GM12878 (cell line): Measurements from ENCODE around the gene ABCC9. TPM values are rescaled to one million over a fixed set of nuclear protein-coding genes. Genes with fewer than 3 reads are reported as not detected.

Experiments
- ATAC-seq: fragments of 200-7000 bp; cut with Tn5 transposase; 3 replicates; pipeline ENCODE4 v1.9.1; 2020; ENCODE audit warnings: mild to moderate bottlenecking, moderate library complexity
- BruUV-seq: library from RNA; stranded (reverse); fragments of 400-500 nt; replicated peaks from 2 replicates; lab custom pipeline; 2021; lab: Mats Ljungman, UMichigan
- CTCF ChIA-PET: fragments of 300-600 bp; sonication (Branson Sonifier 250); formaldehyde crosslinking; extraction: SDS; loops from one replicate; lab custom pipeline; 2021; ENCODE audit warnings: inconsistent platforms; lab: Yijun Ruan, JAX
- POLR2A ChIA-PET: fragments of 350-600 bp; formaldehyde crosslinking; extraction: SDS; loops from one replicate; lab custom pipeline; 2021; ENCODE audit warnings: inconsistent platforms; lab: Charles Lee
- RAD21 ChIA-PET: fragments of 300-600 bp; sonication (Branson Sonifier 250); formaldehyde crosslinking; loops from one replicate; lab custom pipeline; 2023; ENCODE audit warnings: antibody characterized with exemption; ENCODE audit not compliant: unreplicated experiment; lab: Charles Lee
- SMC1A ChIA-PET: fragments of 300-600 bp; sonication (Branson Sonifier 250); formaldehyde crosslinking; loops from one replicate; lab custom pipeline; 2023; ENCODE audit not compliant: unreplicated experiment, uncharacterized antibody; lab: Charles Lee
- DNase-seq: peaks from one replicate; pipeline ENCODE4 v3.0.0-alpha.2; 2011; ENCODE audit warnings: low read depth, low spot score
- FAIRE-seq: peaks from 3 replicates; lab custom pipeline; 2011; peaks lifted over from hg19 to GRCh38; lab: Jason Lieb, UNC
- H2AFZ ChIP-seq: 2 replicates; pipeline ENCODE4 v1.6.0; 2011; ENCODE audit warnings: low read depth, low read length, control low read depth; ENCODE audit not compliant: control insufficient read depth
- H3K27ac ChIP-seq: 2 replicates; pipeline ENCODE4 v1.5.1; 2011; ENCODE audit warnings: control low read depth; ENCODE audit not compliant: control insufficient read depth, insufficient read depth
- H3K27me3 ChIP-seq, 2 experiments: replicated peaks in 1 of 2; 2 replicates each; pipeline versions ENCODE4 v1.6.0 to v1.6.1; 2011; ENCODE audit warnings: low read length in 1 of 2; ENCODE audit not compliant: control insufficient read depth in 2 of 2, insufficient read depth in 2 of 2
- H3K36me3 ChIP-seq, 2 experiments: 2 replicates each; pipeline ENCODE4 v1.5.1; 2011; ENCODE audit warnings: low read length in 1 of 2; ENCODE audit not compliant: control insufficient read depth in 2 of 2, insufficient read depth in 2 of 2
- H3K4me1 ChIP-seq: 2 replicates; pipeline ENCODE4 v1.6.1; 2011; ENCODE audit warnings: mild to moderate bottlenecking, low read length, moderate library complexity, mixed read lengths; ENCODE audit not compliant: control insufficient read depth, insufficient read depth
- H3K4me2 ChIP-seq: 2 replicates; pipeline ENCODE4 v1.6.0; 2011; ENCODE audit warnings: control low read depth; ENCODE audit not compliant: control insufficient read depth, insufficient read depth
- H3K4me3 ChIP-seq: fragments of 200-600 bp; sonication (generic); 2 replicates; pipeline ENCODE4 v1.5.1; 2016
- H3K79me2 ChIP-seq: 2 replicates; pipeline ENCODE4 v1.6.0; 2011; ENCODE audit warnings: low read length; ENCODE audit not compliant: control insufficient read depth, insufficient read depth
- H3K9ac ChIP-seq: 2 replicates; pipeline ENCODE4 v1.8.0; 2011; ENCODE audit warnings: low read length, control low read depth, mixed read lengths; ENCODE audit not compliant: control insufficient read depth, insufficient read depth
- H3K9me3 ChIP-seq: replicated peaks from 3 replicates; pipeline ENCODE4 v1.5.1; 2011; ENCODE audit warnings: mild to moderate bottlenecking, low read length; ENCODE audit not compliant: control insufficient read depth, insufficient read depth
- H4K20me1 ChIP-seq: 2 replicates; pipeline ENCODE4 v1.6.0; 2011; ENCODE audit not compliant: control insufficient read depth, insufficient read depth
- BCL11A ChIP-seq: IDR thresholded peaks from 2 replicates; pipeline ENCODE4 v1.6.1; 2011; ENCODE audit warnings: low read depth, low read length
- CBX3 ChIP-seq: fragments of 200-600 bp; sonication (generic); IDR thresholded peaks from 2 replicates; pipeline ENCODE4 v1.6.1; 2016; ENCODE audit warnings: low read depth, borderline replicate concordance
- FOXM1 ChIP-seq: IDR thresholded peaks from 2 replicates; pipeline ENCODE4 v1.6.1; 2012; ENCODE audit warnings: low read depth, mild to moderate bottlenecking, inconsistent platforms, low read length, moderate library complexity
- IKZF1 ChIP-seq: fragments of 450-650 bp; conservative IDR thresholded peaks from 2 replicates; pipeline ENCODE4 v1.6.1; 2017; ENCODE audit warnings: antibody characterized with exemption, mild to moderate bottlenecking
- KLF5 ChIP-seq: fragments of 450-650 bp; IDR thresholded peaks from 2 replicates; pipeline ENCODE4 v1.6.1; 2014; ENCODE audit warnings: mild to moderate bottlenecking; ENCODE audit not compliant: partially characterized antibody
- MEF2A ChIP-seq: IDR thresholded peaks from 2 replicates; pipeline ENCODE4 v1.6.1; 2011; ENCODE audit warnings: low read depth, mild to moderate bottlenecking, low read length, moderate library complexity; ENCODE audit not compliant: insufficient read depth
- MXI1 ChIP-seq: fragments of 150-350 bp; IDR thresholded peaks from 2 replicates; pipeline ENCODE4 v1.6.1; 2011; ENCODE audit warnings: low read depth, mild to moderate bottlenecking, inconsistent platforms, low read length, improper control_type of control experiment
- NR2C1 ChIP-seq: fragments of 450-650 bp; IDR thresholded peaks from 2 replicates; pipeline ENCODE4 v1.6.1; 2017; ENCODE audit warnings: antibody characterized with exemption, mild to moderate bottlenecking, moderate library complexity
- PML ChIP-seq: IDR thresholded peaks from 2 replicates; pipeline ENCODE4 v1.6.1; 2012; ENCODE audit warnings: low read length, inconsistent platforms
- RUNX3 ChIP-seq: IDR thresholded peaks from 2 replicates; pipeline ENCODE4 v1.6.1; 2012; ENCODE audit warnings: low read length, inconsistent platforms
- SPI1 ChIP-seq: IDR thresholded peaks from 2 replicates; pipeline ENCODE4 v1.6.1; 2011; ENCODE audit warnings: low read depth, mild to moderate bottlenecking, low read length, moderate library complexity, borderline replicate concordance; ENCODE audit not compliant: insufficient read depth
- ZNF274 ChIP-seq: IDR thresholded peaks from one replicate; pipeline ENCODE4 v1.8.0; 2011; ENCODE audit not compliant: insufficient read length, insufficient read depth
- WGBS: methylation state at CpG from one replicate; pipeline ENCODE4 v1.1.6; 2016; ENCODE audit warnings: low lambda C conversion rate; ENCODE audit not compliant: insufficient replicate concordance, insufficient coverage; ENCODE audit errors: missing lambda C conversion rate; 5-methylcytosine and 5-hydroxymethylcytosine counted together
- in situ Hi-C: fragments of 300-500 bp; cut with MboI; formaldehyde crosslinking; loops from 9 replicates; pipeline ENCODE4 v1.14.3; 2018; ENCODE audit warnings: mixed read lengths
- intact Hi-C: fragments of 100-400 bp; cut with micrococcal nuclease; formaldehyde crosslinking; loops from one replicate; pipeline ENCODE4 v1.14.2; 2022; ENCODE audit not compliant: unreplicated experiment
- polyA plus RNA-seq, 11 experiments: library from polyadenylated mRNA; depleted of rRNA in 4 of 11; unstranded in 6 of 11; stranded (reverse) in 5 of 11; fragments of >200 nt; fragmentation: Nextera tagmentation in 4 of 11; fragmentation: Illumina TruSeq in 1 of 11; extraction: Ambion mirVana in 4 of 11; extraction: Trizol in 1 of 11; gene quantifications; 1 replicate in 1 of 11; 2 replicates in 10 of 11; pipeline versions ENCODE4 v1.2.1 to v1.2.3, GENCODE V29; 2011 to 2016; ENCODE audit warnings: inconsistent platforms in 2 of 11, missing spikeins in 2 of 11, low read depth in 1 of 11
- total RNA-seq, 4 experiments: library from RNA; depleted of rRNA in 3 of 4; stranded (reverse); fragments of >200 nt in 3 of 4; fragmentation: Illumina TruSeq in 1 of 4; extraction: Trizol in 1 of 4; gene quantifications; 2 replicates each; pipeline versions ENCODE4 v1.2.1 to v1.2.3, GENCODE V29; 2013 to 2021

ABCC9 gene
- total and polyA plus RNA-seq, 10 of the 15 experiments (the other 5 are each of a cell fraction or from before 2014, with no cell fraction given) = under 0.01 to 0.10 (median 0.04) TPM; not detected in 2

- no peaks in the 10 kb centered on the region for H3K27me3 ChIP-seq
- SMC1A ChIA-PET = no interaction called here
- ATAC-seq = no peak
- no peaks in the 10 kb centered on the region for H3K4me1 ChIP-seq
- H3K4me2 ChIP-seq = no peak overlapping the region
- CTCF ChIA-PET = no interaction called here
- no peak overlapping the region for H2AFZ ChIP-seq
- intact Hi-C loops = no loop called here
- in situ Hi-C loops = no loop called here
- TF ChIP-seq ZNF274 (no peak), SPI1 (peak; percentile 70; the same call in 1 of the 2 replicates), MEF2A (no peak)
- TF ChIP-seq, all 136 proteins: peak for 1
- H3K27ac ChIP-seq = no peak overlapping the region
- FAIRE-seq (no peak), DNase-seq (no peak)
- H3K9ac ChIP-seq = no peak overlapping the region
- no peak overlapping the region for H3K4me3 ChIP-seq
- BruUV-seq = no TSS peak
- H3K36me3 ChIP-seq = no peaks in the 10 kb centered on the region
- no peaks in the 10 kb centered on the region for H3K9me3 ChIP-seq
- H4K20me1 ChIP-seq = no peaks in the 10 kb centered on the region
- WGBS = 62% methylated on average over 2 of the region's 2 CpGs
- RAD21 ChIA-PET = interaction anchor here (0.5 kb wide), 1 partner anchor 68 kb away, joined by 3 read pairs; no protein-coding TSS in a partner anchor
- H3K79me2 ChIP-seq = no peaks in the 10 kb centered on the region
- POLR2A ChIA-PET = no interaction called here
Observed at GRCh38 chr12:21766403-21766802, 174.8 kb downstream of the ABCC9 start.

GRCh38 chr12:21764950-21765349 is 176.3 kb downstream of the ABCC9 start:
- intact Hi-C loops (no loop called here), in situ Hi-C loops (no loop called here)
- no peaks in the 10 kb centered on the region for H3K36me3 ChIP-seq
- SMC1A ChIA-PET = interaction anchor here (0.8 to 1.2 kb wide), 2 partner anchors 16 to 85 kb away, joined by 3 read pairs; no protein-coding TSS in a partner anchor
- WGBS = 31% methylated on average over 4 of the region's 4 CpGs
- TF ChIP-seq IKZF1 = no peak
- TF ChIP-seq CBX3 = no peak
- no peak for TF ChIP-seq NR2C1
- no peak for TF ChIP-seq RUNX3
- TF ChIP-seq BCL11A = no peak
- TF ChIP-seq KLF5 = no peak
- no peak for TF ChIP-seq PML
- TF ChIP-seq FOXM1 = no peak
- TF ChIP-seq MXI1 = no peak
- H3K4me1 ChIP-seq = no peaks in the 10 kb centered on the region
- H3K9ac ChIP-seq = no peak overlapping the region
- H3K27me3 ChIP-seq = no peaks in the 10 kb centered on the region
- no peak for DNase-seq
- no TSS peak for BruUV-seq
- POLR2A ChIA-PET = no interaction called here
- H2AFZ ChIP-seq = no peak overlapping the region
- H3K27ac ChIP-seq = no peak overlapping the region
- H3K4me3 ChIP-seq = no peak overlapping the region
- RAD21 ChIA-PET = no interaction called here
- no peaks in the 10 kb centered on the region for H4K20me1 ChIP-seq
- no peaks in the 10 kb centered on the region for H3K79me2 ChIP-seq
- no peak overlapping the region for H3K4me2 ChIP-seq
- CTCF ChIA-PET = interaction anchor here (1.6 kb wide), 1 partner anchor 13 kb away, joined by 4 read pairs; no protein-coding TSS in a partner anchor
- no peak for FAIRE-seq
- no peak for ATAC-seq
- H3K9me3 ChIP-seq = no peaks in the 10 kb centered on the region
